Uterus (tissue), 4 donors: ENCODE data around the gene SLC7A14. TPM values are rescaled to one million over a fixed set of nuclear protein-coding genes. Genes with fewer than 3 reads are reported as not detected.
A peak's percentile ranks its signal among the peaks of the same experiment; 100 is the strongest.

Experiments
- DNase-seq, 2 donors: peaks; one replicate each; pipeline ENCODE4 v3.0.0-alpha.2; 2019 to 2020
- H3K27ac ChIP-seq, 2 donors: fragments of 200-600 bp; sonication (generic); 1 replicate in 1 of 2; 2 replicates in 1 of 2; pipeline ENCODE4 v1.5.1; 2016 to 2018
- H3K27me3 ChIP-seq, 2 donors: fragments of 200-600 bp; sonication (generic); one replicate each; pipeline ENCODE4 v1.5.1; 2018 to 2019; ENCODE audit warnings: control low read depth in 1 of 2
- H3K36me3 ChIP-seq, 2 donors: fragments of 200-600 bp; sonication (generic); one replicate each; pipeline ENCODE4 v1.5.1; 2019; ENCODE audit warnings: control low read depth in 1 of 2
- H3K4me1 ChIP-seq, 2 donors: fragments of 200-600 bp; sonication (generic); one replicate each; pipeline ENCODE4 v1.5.1; 2018 to 2019; ENCODE audit warnings: control low read depth in 1 of 2
- H3K4me3 ChIP-seq, 2 donors: fragments of 200-600 bp; sonication (generic); 1 replicate in 1 of 2; 2 replicates in 1 of 2; pipeline ENCODE4 v1.5.1; 2018 to 2019; ENCODE audit warnings: mild to moderate bottlenecking in 1 of 2
- H3K9me3 ChIP-seq, 2 donors: fragments of 200-600 bp; sonication (generic); one replicate each; pipeline ENCODE4 v1.5.1; 2019; ENCODE audit warnings: control low read depth in 1 of 2
- CTCF ChIP-seq, 4 experiments: fragments of 200-600 bp in 2 of 4; fragments of 450-650 bp in 2 of 4; sonication (generic) in 2 of 4; IDR thresholded peaks; one replicate each; pipeline ENCODE4 v1.5.1; 2016 to 2019; ENCODE audit warnings: antibody characterized with exemption in 4 of 4, mild to moderate bottlenecking in 2 of 4, moderate library complexity in 1 of 4
- POLR2A ChIP-seq, 2 donors: fragments of 450-650 bp; IDR thresholded peaks; one replicate each; pipeline ENCODE4 v1.6.1; 2016; ENCODE audit warnings: antibody characterized with exemption in 2 of 2, mild to moderate bottlenecking in 1 of 2, moderate library complexity in 1 of 2
- intact Hi-C: fragments of 100-400 bp; cut with DNase I; formaldehyde crosslinking; loops from one replicate; pipeline ENCODE4 v1.15.1; 2023; ENCODE audit warnings: low total_unique reads
- microRNA-seq: library from miRNA; unstranded; fragments of <30 nt; microRNA quantifications from one replicate; pipeline ENCODE4, GENCODE V29; 2016; ENCODE audit warnings: borderline microRNAs expressed, borderline replicate concordance
- total RNA-seq, 4 donors: library from RNA; depleted of rRNA in 3 of 4; stranded (reverse); fragments of >200 nt in 3 of 4; gene quantifications; one replicate each; pipeline versions ENCODE4 v1.1.0 to v1.2.4, GENCODE V29; 2014 to 2023
- donor health status: DM: yes; HTN: yes; CAD: no.

Gene SLC7A14
- total RNA-seq, 4 donors from 2014 or later = 0.55 TPM; not detected in 3

DNA sequence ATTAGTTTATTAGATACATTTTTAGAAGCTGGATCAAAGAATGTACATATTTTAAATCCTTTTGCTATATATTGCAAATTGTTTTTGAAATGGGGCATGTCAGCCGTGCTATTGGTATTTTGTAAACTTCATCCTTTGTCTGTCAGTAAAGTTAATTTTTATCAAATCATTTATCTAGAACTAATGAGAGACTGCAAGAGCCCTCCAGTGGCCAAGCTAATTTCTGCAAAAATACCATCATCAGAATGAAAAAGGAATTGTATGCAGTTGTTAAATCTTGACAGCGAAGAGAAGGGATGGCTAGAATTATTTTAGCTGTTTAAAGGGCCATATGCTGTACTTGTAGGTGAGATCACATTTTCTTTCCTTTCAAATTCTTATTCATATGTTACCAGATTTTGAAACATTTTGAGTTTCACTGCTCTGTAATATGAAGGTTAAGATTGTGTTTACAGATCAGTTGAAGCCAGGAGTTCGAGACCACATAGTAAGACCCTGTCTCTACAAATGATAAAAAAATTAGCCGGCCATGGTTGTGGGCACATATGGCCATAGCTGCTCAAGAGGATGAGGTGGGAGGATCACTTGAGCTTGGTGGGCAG, 175.3 kb downstream of the SLC7A14 start:
- Histone ChIP-seq H3K4me3 (no peak overlapping the region), H3K27me3 (no peaks in the 10 kb centered on the region), H3K27ac (no peak overlapping the region), H3K9me3 (no peaks in the 10 kb centered on the region), H3K36me3 (no peaks in the 10 kb centered on the region), H3K4me1 (no peaks in the 10 kb centered on the region)
- TF ChIP-seq CTCF (IDR thresholded peaks at IDR 0.05) = peak; percentile 31 to 58 (median 44)
- no peak for TF ChIP-seq POLR2A (IDR thresholded peaks at IDR 0.05)
- intact Hi-C loops = loop anchor here (5.0 kb wide), 1 partner anchor 402 kb away; no protein-coding TSS in a partner anchor
- no peak for DNase-seq

Small RNA genes lying within 50 kb of the gene (microRNA-seq; reads per million reads assigned to microRNA genes)
- gene MIR6828 = not detected

Other genes starting within 250 kb of the SLC7A14 start
- 100 to 1,000 TPM in 1 of 4 donors, 10 to 100 TPM in 3; 34.3 to 143 (median 51.2) TPM for gene SKIL, start 228.4 kb downstream of the SLC7A14 start, total RNA-seq
- gene CLDN11, start 167.2 kb downstream of the SLC7A14 start, total RNA-seq = 10 to 100 TPM in 3 of 4 donors, 1 to 10 TPM in 1; 5.4 to 73.2 (median 19.9) TPM